Suprapubic skin (tissue), 4 donors: ENCODE measurements around the gene ZNF514. TPM values are rescaled to one million over a fixed set of nuclear protein-coding genes. Genes with fewer than 3 reads are reported as not detected.

ENCODE experiments used
- DNase-seq, 2 donors: peaks; one replicate each; pipeline ENCODE4 v3.0.0-alpha.2; 2019; ENCODE audit warnings: low spot score in 2 of 2
- H3K27ac ChIP-seq: fragments of 200-600 bp; sonication (generic); one replicate; pipeline ENCODE4 v1.5.1; 2019
- H3K27me3 ChIP-seq: fragments of 200-600 bp; sonication (generic); one replicate; pipeline ENCODE4 v1.5.1; 2019
- H3K36me3 ChIP-seq: fragments of 200-600 bp; sonication (generic); one replicate; pipeline ENCODE4 v1.5.1; 2019
- H3K4me1 ChIP-seq: fragments of 200-600 bp; sonication (generic); one replicate; pipeline ENCODE4 v1.5.1; 2019
- H3K4me3 ChIP-seq: fragments of 200-600 bp; sonication (generic); one replicate; pipeline ENCODE4 v1.5.1; 2019; ENCODE audit warnings: mild to moderate bottlenecking
- H3K9me3 ChIP-seq: fragments of 200-600 bp; sonication (generic); one replicate; pipeline ENCODE4 v1.5.1; 2019
- CTCF ChIP-seq, 2 donors: fragments of 200-600 bp in 1 of 2; fragments of 450-650 bp in 1 of 2; sonication (generic) in 1 of 2; IDR thresholded peaks; one replicate each; pipeline ENCODE4 v1.5.1; 2016 to 2019; ENCODE audit warnings: antibody characterized with exemption in 2 of 2, mild to moderate bottlenecking in 1 of 2, moderate library complexity in 1 of 2
- EP300 ChIP-seq: sonication (generic); formaldehyde crosslinking; IDR thresholded peaks from one replicate; pipeline ENCODE4 v1.6.1; 2017; ENCODE audit warnings: antibody characterized with exemption
- POLR2A ChIP-seq, 2 donors: fragments of 450-650 bp; IDR thresholded peaks; one replicate each; pipeline ENCODE4 v1.6.1; 2017; ENCODE audit warnings: antibody characterized with exemption in 2 of 2, mild to moderate bottlenecking in 2 of 2, moderate library complexity in 2 of 2
- POLR2AphosphoS5 ChIP-seq, 3 donors: sonication (generic); formaldehyde crosslinking; IDR thresholded peaks; one replicate each; pipeline ENCODE4 v1.6.1; 2017; ENCODE audit warnings: antibody characterized with exemption in 3 of 3
- WGBS: methylation state at CpG from one replicate; pipeline ENCODE4 v1.1.5; 2018; 5-methylcytosine and 5-hydroxymethylcytosine counted together
- total RNA-seq, 4 donors: library from RNA; depleted of rRNA; stranded (reverse); fragments of >200 nt; gene quantifications; one replicate each; pipeline ENCODE4 v1.1.0, GENCODE V29; 2016

The ZNF514 gene
- total RNA-seq, 4 donors from 2014 or later, result 9.1 to 33.3 (median 23.1) TPM

DNA sequence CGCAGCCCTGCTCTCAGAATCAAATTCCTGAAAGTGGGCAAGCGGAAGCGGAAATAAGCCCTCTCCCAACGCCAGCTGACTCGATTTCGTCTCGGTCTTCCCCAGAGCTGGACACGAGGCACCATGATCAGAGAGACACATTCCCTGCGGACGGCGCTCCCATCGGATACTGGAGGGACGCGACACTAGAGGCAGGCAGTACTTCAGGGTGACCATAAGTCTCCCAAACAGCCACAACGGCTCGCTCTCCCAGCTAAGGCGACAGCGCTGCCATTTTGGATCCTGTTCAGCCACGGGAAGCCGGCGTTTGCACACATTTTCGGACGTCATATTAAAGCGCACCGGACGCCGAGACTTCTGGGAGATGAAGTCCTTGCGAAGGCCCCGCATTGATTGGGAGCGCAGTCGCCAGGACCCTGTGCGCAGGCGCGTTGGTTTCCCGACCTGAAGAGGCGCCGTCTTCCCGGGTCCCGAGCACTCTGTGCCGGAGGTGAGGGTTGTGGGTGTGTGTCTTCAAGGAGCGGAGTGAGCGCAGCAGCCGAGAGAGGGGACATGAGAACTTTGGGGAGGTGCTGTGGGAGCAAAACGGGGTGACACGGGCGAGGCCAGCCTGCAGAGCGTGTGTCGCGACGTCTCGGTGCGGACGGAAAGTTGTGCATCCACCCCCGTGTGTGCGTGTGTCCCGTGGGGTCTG lies 5.9 kb upstream of the ZNF514 start, which contains the start of gene ZNF2:
TSS of gene ZNF2 (plus strand) at position 439 of the 694 bp plus-strand sequence. CDS start 10,418 bp downstream, outside the sequence.
- Histone ChIP-seq H3K4me3 (peak within 1 kb of the TSS; percentile 83), H3K4me1 (peaks cover 21% of the 10 kb centered on the region), H3K27me3 (no peaks in the 10 kb centered on the region), H3K36me3 (no peaks in the 10 kb centered on the region), H3K27ac (peak within 1 kb of the TSS; percentile 96), H3K9me3 (no peaks in the 10 kb centered on the region)
- 0% methylated on average over 26 of the region's 56 CpGs for WGBS
- TF ChIP-seq EP300 (no peak), POLR2A (IDR thresholded peaks at IDR 0.05) (peak in 1 of 2 donors; percentile 53), POLR2AphosphoS5 (IDR thresholded peaks at IDR 0.05) (peak in 2 of 3 donors; percentile 57 to 75), CTCF (IDR thresholded peaks at IDR 0.05) (no peak)
- DNase-seq, result peak; percentile 98 to 99

- peak overlapping the region; percentile 96 for H3K27ac ChIP-seq
- peak overlapping the region; percentile 83 for H3K4me3 ChIP-seq
- no peak for TF ChIP-seq POLR2AphosphoS5 (IDR thresholded peaks at IDR 0.05)
- TF ChIP-seq POLR2A (IDR thresholded peaks at IDR 0.05), result no peak
- TF ChIP-seq EP300, result no peak
- DNase-seq, result no peak
- WGBS, result 1% methylated on average over 9 of the region's 9 CpGs
- H3K4me1 ChIP-seq, result peaks cover 22% of the 10 kb centered on the region
- H3K9me3 ChIP-seq, result no peaks in the 10 kb centered on the region
- H3K27me3 ChIP-seq, result no peaks in the 10 kb centered on the region
- H3K36me3 ChIP-seq, result no peaks in the 10 kb centered on the region
Measured at GRCh38 chr2:95165030-95165370, 5.4 kb upstream of the ZNF514 start.

- peak overlapping the region; percentile 85 for H3K27ac ChIP-seq
- H3K36me3 ChIP-seq, result peaks cover 26% of the 10 kb centered on the region
- 7% methylated on average over 3 of the region's 58 CpGs for WGBS
- peaks cover 18% of the 10 kb centered on the region for H3K4me1 ChIP-seq
- peak overlapping the region; percentile 70 for H3K4me3 ChIP-seq
- no peaks in the 10 kb centered on the region for H3K27me3 ChIP-seq
- TF ChIP-seq POLR2A (IDR thresholded peaks at IDR 0.05) (no peak), EP300 (no peak), POLR2AphosphoS5 (IDR thresholded peaks at IDR 0.05) (no peak), CTCF (IDR thresholded peaks at IDR 0.05) (no peak)
- no peaks in the 10 kb centered on the region for H3K9me3 ChIP-seq
- peak; percentile 77 to 80 for DNase-seq
Measured at GRCh38 chr2:95158891-95159619, 593 bp downstream of the ZNF514 start.

GRCh38 chr2:95158441-95158840 lies 1.2 kb downstream of the ZNF514 start:
- no peaks in the 10 kb centered on the region for H3K9me3 ChIP-seq
- H3K4me1 ChIP-seq, result peaks cover 16% of the 10 kb centered on the region
- 81% methylated on average over 6 of the region's 10 CpGs for WGBS
- no peak for DNase-seq
- H3K4me3 ChIP-seq, result peak overlapping the region; percentile 70
- no peaks in the 10 kb centered on the region for H3K27me3 ChIP-seq
- H3K36me3 ChIP-seq, result peaks cover 32% of the 10 kb centered on the region
- H3K27ac ChIP-seq, result peak overlapping the region; percentile 85
- no peak for TF ChIP-seq EP300
- no peak for TF ChIP-seq POLR2A (IDR thresholded peaks at IDR 0.05)
- no peak for TF ChIP-seq POLR2AphosphoS5 (IDR thresholded peaks at IDR 0.05)

GRCh38 chr2:95149397-95149984 lies 10.2 kb downstream of the ZNF514 start:
- H3K27me3 ChIP-seq, result no peaks in the 10 kb centered on the region
- no peak for DNase-seq
- TF ChIP-seq POLR2A (IDR thresholded peaks at IDR 0.05) (no peak), EP300 (no peak)
- peaks cover 66% of the 10 kb centered on the region for H3K36me3 ChIP-seq
- H3K4me3 ChIP-seq, result no peak overlapping the region
- 98% methylated on average over 6 of the region's 6 CpGs for WGBS
- H3K9me3 ChIP-seq, result peaks cover 59% of the 10 kb centered on the region
- H3K27ac ChIP-seq, result no peak overlapping the region
- no peaks in the 10 kb centered on the region for H3K4me1 ChIP-seq

DNA sequence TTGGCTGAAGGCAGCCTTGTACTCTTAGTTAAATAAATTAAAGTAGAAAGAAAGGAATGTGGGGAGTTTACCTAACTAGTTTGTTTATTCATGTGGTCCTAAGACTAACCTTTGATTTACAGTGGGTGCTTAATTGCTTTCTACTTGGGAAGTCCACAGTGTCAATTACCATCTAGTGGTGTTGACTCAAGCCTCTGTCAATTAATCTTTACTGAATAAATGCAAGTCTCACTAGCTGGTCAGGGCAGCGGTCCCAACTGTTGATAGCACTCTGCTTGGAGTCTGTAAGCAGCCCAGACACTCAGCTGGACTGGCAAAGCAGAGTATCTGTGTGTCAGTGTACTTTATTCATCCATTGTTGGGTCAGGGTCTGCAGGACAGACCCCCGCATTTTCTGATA lies 15.8 kb downstream of the ZNF514 start:
- TF ChIP-seq POLR2A (IDR thresholded peaks at IDR 0.05) (no peak), CTCF (IDR thresholded peaks at IDR 0.05) (no peak), EP300 (no peak), POLR2AphosphoS5 (IDR thresholded peaks at IDR 0.05) (no peak)
- Histone ChIP-seq H3K4me1 (no peaks in the 10 kb centered on the region), H3K27ac (no peak overlapping the region), H3K27me3 (no peaks in the 10 kb centered on the region), H3K4me3 (no peak overlapping the region), H3K9me3 (peaks cover 49% of the 10 kb centered on the region), H3K36me3 (peaks cover 19% of the 10 kb centered on the region)
- WGBS, result 93% methylated on average over 2 of the region's 2 CpGs
- no peak for DNase-seq
